A549 (cell line): ENCODE data around the gene CYP26B1. TPM values are rescaled to one million over a fixed set of nuclear protein-coding genes. Genes with fewer than 3 reads are reported as not detected.

Experiments
- ATAC-seq, 2 experiments: fragments of 200-7000 bp in 1 of 2; fragments of >200 bp in 1 of 2; cut with Nextera tagmentation in 1 of 2; cut with Tn5 transposase in 1 of 2; 3 replicates each; pipeline versions ENCODE4 v1.8.0 to v1.9.1; 2018 to 2020; ENCODE audit warnings: mild to moderate bottlenecking in 1 of 2, moderate library complexity in 1 of 2
- CTCF ChIA-PET: fragments of 300-600 bp; sonication (Branson Sonifier 250); formaldehyde crosslinking; extraction: SDS; loops from one replicate; lab custom pipeline; 2021; ENCODE audit warnings: antibody characterized with exemption, inconsistent platforms; lab: Yijun Ruan, JAX
- POLR2A ChIA-PET: fragments of 350-600 bp; formaldehyde crosslinking; extraction: SDS; loops from one replicate; lab custom pipeline; 2021; ENCODE audit warnings: antibody characterized with exemption, inconsistent platforms; lab: Yijun Ruan, JAX
- DNase-seq, 2 experiments: peaks; one replicate each; pipeline versions ENCODE4 v3.0.0 to v3.0.0-alpha.2; 2011 to 2016; ENCODE audit warnings: low read depth in 1 of 2, low spot score in 1 of 2
- FAIRE-seq: peaks from 2 replicates; lab custom pipeline; 2011; peaks lifted over from hg19 to GRCh38; lab: Jason Lieb, UNC
- H3K27ac ChIP-seq, 2 experiments: fragments of >200 bp; sonication (Bioruptor Twin); formaldehyde crosslinking; 3 replicates each; pipeline ENCODE4 v1.5.1; 2016 to 2017
- H3K4me1 ChIP-seq: fragments of >200 bp; sonication (Bioruptor Twin); formaldehyde crosslinking; 3 replicates; pipeline ENCODE4 v1.6.1; 2016
- H3K4me2 ChIP-seq: fragments of >200 bp; sonication (Bioruptor Twin); formaldehyde crosslinking; 3 replicates; pipeline ENCODE4 v1.6.1; 2016
- H3K4me3 ChIP-seq: fragments of >200 bp; sonication (Bioruptor Twin); formaldehyde crosslinking; 3 replicates; pipeline ENCODE4 v1.5.1; 2016
- H3K9me3 ChIP-seq: fragments of >200 bp; sonication (Bioruptor Twin); formaldehyde crosslinking; 3 replicates; pipeline ENCODE4 v1.6.1; 2016
- CBX8 ChIP-seq: fragments of 200-600 bp; sonication (generic); IDR thresholded peaks from 2 replicates; pipeline ENCODE4 v1.6.1; 2016
- E2F6 ChIP-seq: IDR thresholded peaks from 2 replicates; pipeline ENCODE4 v1.6.1; 2012; ENCODE audit warnings: low read depth, borderline replicate concordance
- EHF ChIP-seq: fragments of 250-450 bp; sonication (Bioruptor Pico); IDR thresholded peaks from 2 replicates; pipeline ENCODE4 v1.5.0; 2020; ENCODE audit warnings: mild to moderate bottlenecking
- HES2 ChIP-seq: fragments of >200 bp; sonication (Bioruptor Twin); formaldehyde crosslinking; IDR thresholded peaks from 2 replicates; pipeline ENCODE4 v1.6.1; 2016
- HEYL ChIP-seq: fragments of 250-450 bp; sonication (Bioruptor Pico); IDR thresholded peaks from 2 replicates; pipeline ENCODE4 v1.8.0; 2021; ENCODE audit warnings: mild to moderate bottlenecking, moderate library complexity
- HOXB5 ChIP-seq: fragments of 250-450 bp; sonication (Bioruptor Pico); IDR thresholded peaks from 2 replicates; pipeline ENCODE4 v1.5.0; 2020; ENCODE audit warnings: mild to moderate bottlenecking, moderate library complexity
- JUNB ChIP-seq: fragments of >200 bp; sonication (Bioruptor Twin); formaldehyde crosslinking; IDR thresholded peaks from 2 replicates; pipeline ENCODE4 v1.6.1; 2016
- KDM1A ChIP-seq: fragments of 200-600 bp; sonication (generic); IDR thresholded peaks from 2 replicates; pipeline ENCODE4 v1.6.1; 2016; ENCODE audit warnings: low read depth, mild to moderate bottlenecking
- NFE2L2 ChIP-seq: fragments of 150-350 bp; conservative IDR thresholded peaks from 2 replicates; pipeline ENCODE4 v1.6.1; 2014; ENCODE audit warnings: low read length
- NPAS2 ChIP-seq: fragments of 250-450 bp; sonication (Bioruptor Pico); IDR thresholded peaks from 2 replicates; pipeline ENCODE4 v1.8.0; 2022; ENCODE audit warnings: mild to moderate bottlenecking, moderate library complexity, borderline replicate concordance
- NR3C1 ChIP-seq: fragments of >200 bp; sonication (Bioruptor Twin); formaldehyde crosslinking; IDR thresholded peaks from 3 replicates; pipeline ENCODE4 v1.6.1; 2017
- POLR2AphosphoS2 ChIP-seq: conservative IDR thresholded peaks from 2 replicates; pipeline ENCODE4 v1.6.1; 2012; ENCODE audit warnings: low read length, improper control_type of control experiment, inconsistent platforms
- RAD21 ChIP-seq, 2 experiments: fragments of >200 bp in 1 of 2; sonication (Bioruptor Twin) in 1 of 2; formaldehyde crosslinking in 1 of 2; IDR thresholded peaks in 1 of 2; conservative IDR thresholded peaks in 1 of 2; 2 replicates in 1 of 2; 3 replicates in 1 of 2; pipeline ENCODE4 v1.6.1; 2012 to 2018; ENCODE audit warnings: inconsistent platforms in 1 of 2
- RARB ChIP-seq: fragments of 250-450 bp; sonication (Bioruptor Pico); IDR thresholded peaks from 2 replicates; pipeline ENCODE4 v1.8.0; 2021; ENCODE audit warnings: mild to moderate bottlenecking, moderate library complexity
- RCOR1 ChIP-seq: fragments of 150-350 bp; IDR thresholded peaks from 2 replicates; pipeline ENCODE4 v1.6.1; 2014; ENCODE audit warnings: antibody characterized with exemption, low read length, low read depth
- RNF2 ChIP-seq: fragments of 200-600 bp; sonication (generic); IDR thresholded peaks from 2 replicates; pipeline ENCODE4 v1.6.1; 2016; ENCODE audit warnings: low read depth, mild to moderate bottlenecking, antibody characterized with exemption, moderate library complexity, borderline replicate concordance
- ZC3H11A ChIP-seq: fragments of 450-650 bp; IDR thresholded peaks from 2 replicates; pipeline ENCODE4 v1.6.1; 2014; ENCODE audit warnings: antibody characterized with exemption, mild to moderate bottlenecking
- ZNF302 ChIP-seq: fragments of 250-450 bp; sonication (Bioruptor Pico); IDR thresholded peaks from 2 replicates; pipeline ENCODE4 v1.9.0; 2021; ENCODE audit warnings: inconsistent platforms, mild to moderate bottlenecking, moderate library complexity
- ZSCAN20 ChIP-seq: fragments of 250-450 bp; sonication (Bioruptor Pico); IDR thresholded peaks from 2 replicates; pipeline ENCODE4 v1.8.0; 2022; ENCODE audit warnings: mild to moderate bottlenecking, moderate library complexity
- WGBS: methylation state at CpG from one replicate; pipeline ENCODE4 v1.1.6; 2017; ENCODE audit errors: missing lambda C conversion rate; 5-methylcytosine and 5-hydroxymethylcytosine counted together
- polyA plus RNA-seq, 4 experiments: library from polyadenylated mRNA; depleted of rRNA in 3 of 4; stranded (reverse); fragments of >200 nt; fragmentation: RNase III in 1 of 4; extraction: RNeasy Plus Mini Kit Qiagen cat#74134 plus additional on column Dnase treatment in 1 of 4; gene quantifications; 2 replicates in 3 of 4; 3 replicates in 1 of 4; pipeline ENCODE4 v1.2.3, GENCODE V29; 2011 to 2017
- TF ChIP-seq, protein P1 (sequence below): fragments of 450-650 bp; IDR thresholded peaks from 2 replicates; pipeline ENCODE4 v1.6.1; 2014; ENCODE audit warnings: antibody characterized with exemption
- TF ChIP-seq, protein P2 (sequence below): fragments of 150-350 bp; IDR thresholded peaks from 2 replicates; pipeline ENCODE4 v1.6.1; 2014; ENCODE audit warnings: low read depth, mild to moderate bottlenecking, low read length

Gene CYP26B1
- polyA plus RNA-seq, 2 of the 4 experiments (the other 2 are of a cell fraction) = 9.7 to 13.6 TPM

DNA sequence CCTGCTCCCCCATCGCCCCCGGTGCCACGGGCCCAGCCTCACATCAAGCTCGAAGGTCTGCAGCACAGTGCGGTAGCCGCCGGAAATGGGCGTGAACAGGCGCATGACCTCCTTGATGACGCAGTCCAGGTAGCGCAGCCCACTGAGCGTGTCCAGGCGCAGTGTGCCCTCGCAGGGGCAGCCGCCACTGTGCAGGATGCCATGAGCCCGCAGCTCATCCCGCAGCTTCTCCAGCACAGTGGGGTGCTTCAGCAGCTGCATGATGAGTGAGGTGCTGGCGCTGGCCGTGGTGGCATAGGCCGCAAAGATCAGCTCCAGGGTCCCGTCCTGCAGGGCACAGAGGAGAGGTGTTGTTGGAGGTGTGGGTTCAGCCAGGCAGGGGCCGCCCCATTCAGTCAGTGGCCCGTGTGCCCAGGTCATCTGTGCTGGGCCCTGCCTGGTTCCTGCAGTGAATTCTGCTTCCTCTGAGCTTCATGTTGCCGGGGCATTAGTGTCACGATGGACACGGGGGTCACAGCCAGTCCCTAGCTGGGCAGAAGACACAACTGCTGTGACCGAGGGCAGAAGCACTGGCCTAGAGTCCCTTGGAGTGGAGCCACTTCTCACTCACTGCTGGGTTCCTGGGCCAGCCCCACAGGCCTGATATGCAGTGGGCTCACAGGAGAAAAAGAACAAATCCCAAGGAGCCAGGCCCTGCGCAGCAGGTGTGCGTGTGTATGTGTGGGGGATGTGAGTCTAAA lies 14.5 kb downstream of the CYP26B1 start:
- ATAC-seq (no peak), DNase-seq (no peak), FAIRE-seq (no peak)
- H3K4me1 ChIP-seq = peaks cover 11% of the 10 kb centered on the region
- no peak overlapping the region for H3K4me2 ChIP-seq
- WGBS = 89% methylated on average over 25 of the region's 29 CpGs
- TF ChIP-seq EHF (CRISPR knock-in tag) (no peak), NFE2L2 (no peak), NPAS2 (CRISPR knock-in tag) (no peak), RARB (no peak), NR3C1 (no peak)
- TF ChIP-seq, protein P1, sequence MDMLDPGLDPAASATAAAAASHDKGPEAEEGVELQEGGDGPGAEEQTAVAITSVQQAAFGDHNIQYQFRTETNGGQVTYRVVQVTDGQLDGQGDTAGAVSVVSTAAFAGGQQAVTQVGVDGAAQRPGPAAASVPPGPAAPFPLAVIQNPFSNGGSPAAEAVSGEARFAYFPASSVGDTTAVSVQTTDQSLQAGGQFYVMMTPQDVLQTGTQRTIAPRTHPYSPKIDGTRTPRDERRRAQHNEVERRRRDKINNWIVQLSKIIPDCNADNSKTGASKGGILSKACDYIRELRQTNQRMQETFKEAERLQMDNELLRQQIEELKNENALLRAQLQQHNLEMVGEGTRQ = no peak
- POLR2A ChIA-PET = no interaction called here
- H3K9me3 ChIP-seq = no peaks in the 10 kb centered on the region
- CTCF ChIA-PET = interaction anchor here (0.7 to 3.7 kb wide), 6 partner anchors 14 to 585 kb away, joined by 3 to 20 read pairs (median 4); partner anchors contain the start of gene CYP26B1
- no peak overlapping the region for H3K27ac ChIP-seq
- no peak overlapping the region for H3K4me3 ChIP-seq

GRCh38 chr2:72131916-72132841 lies 15.5 kb downstream of the CYP26B1 start:
- Histone ChIP-seq H3K4me3 (no peak overlapping the region), H3K27ac (no peak overlapping the region), H3K4me1 (peaks cover 1% of the 10 kb centered on the region; the same call in 2 of the 3 replicates), H3K4me2 (no peak overlapping the region), H3K9me3 (no peaks in the 10 kb centered on the region)
- FAIRE-seq (no peak), DNase-seq (no peak), ATAC-seq (no peak)
- POLR2A ChIA-PET = no interaction called here
- CTCF ChIA-PET = interaction anchor here (0.7 to 3.7 kb wide), 4 partner anchors 9 to 209 kb away, joined by 3 to 20 read pairs (median 4); partner anchors contain the start of gene CYP26B1
- TF ChIP-seq JUNB (no peak), E2F6 (no peak), ZC3H11A (no peak), KDM1A (no peak), HOXB5 (CRISPR knock-in tag) (no peak), HEYL (CRISPR knock-in tag) (no peak), RAD21 (conservative IDR thresholded peaks at IDR 0.05 in 1 of 2, IDR thresholded peaks at IDR 0.05 in 1 of 2) (no peak), ZNF302 (CRISPR knock-in tag) (no peak), HES2 (no peak), ZSCAN20 (CRISPR knock-in tag) (no peak), CBX8 (no peak)
- TF ChIP-seq, protein P2, sequence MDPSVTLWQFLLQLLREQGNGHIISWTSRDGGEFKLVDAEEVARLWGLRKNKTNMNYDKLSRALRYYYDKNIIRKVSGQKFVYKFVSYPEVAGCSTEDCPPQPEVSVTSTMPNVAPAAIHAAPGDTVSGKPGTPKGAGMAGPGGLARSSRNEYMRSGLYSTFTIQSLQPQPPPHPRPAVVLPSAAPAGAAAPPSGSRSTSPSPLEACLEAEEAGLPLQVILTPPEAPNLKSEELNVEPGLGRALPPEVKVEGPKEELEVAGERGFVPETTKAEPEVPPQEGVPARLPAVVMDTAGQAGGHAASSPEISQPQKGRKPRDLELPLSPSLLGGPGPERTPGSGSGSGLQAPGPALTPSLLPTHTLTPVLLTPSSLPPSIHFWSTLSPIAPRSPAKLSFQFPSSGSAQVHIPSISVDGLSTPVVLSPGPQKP = no peak
- 95% methylated on average over 37 of the region's 37 CpGs for WGBS

DNA sequence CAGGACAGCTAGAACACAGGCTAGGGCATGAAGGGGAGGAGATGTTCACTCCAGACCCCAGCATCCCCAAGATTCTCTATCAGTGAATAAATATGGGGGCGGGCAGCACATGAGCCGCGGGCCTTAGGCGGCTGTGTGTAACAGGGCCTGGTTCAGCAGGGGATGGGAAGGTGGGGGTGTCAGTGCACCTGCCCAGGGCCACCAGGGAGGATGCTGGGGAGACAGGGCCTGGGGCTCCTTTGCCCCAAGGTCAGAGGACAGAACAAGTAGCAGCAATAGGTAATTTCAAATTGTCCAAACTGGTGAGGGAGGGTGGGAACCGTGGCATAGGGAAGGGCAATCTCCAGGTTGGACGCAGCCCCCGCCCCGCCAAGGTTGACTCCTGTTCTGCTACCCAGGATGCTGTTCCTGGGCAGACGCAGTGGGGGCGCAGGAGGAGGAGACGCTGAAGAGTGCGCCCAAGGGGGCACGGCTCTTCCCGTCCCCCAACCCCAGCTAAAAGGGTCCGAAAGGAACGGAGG lies 16.2 kb downstream of the CYP26B1 start:
- H3K4me3 ChIP-seq = no peak overlapping the region
- ChIA-PET POLR2A (no interaction called here), CTCF (no interaction called here)
- no peaks in the 10 kb centered on the region for H3K4me1 ChIP-seq
- H3K27ac ChIP-seq = no peak overlapping the region
- DNase-seq (no peak), FAIRE-seq (no peak), ATAC-seq (no peak)
- H3K4me2 ChIP-seq = no peak overlapping the region
- no peak for TF ChIP-seq RCOR1
- no peak for TF ChIP-seq POLR2AphosphoS2
- TF ChIP-seq RNF2 = no peak
- TF ChIP-seq HEYL (CRISPR knock-in tag) = no peak
- TF ChIP-seq JUNB = no peak
- 94% methylated on average over 16 of the region's 16 CpGs for WGBS
- H3K9me3 ChIP-seq = no peaks in the 10 kb centered on the region
